Measurements from ENCODE around the gene ASIC3.

The ASIC3 gene

DNA sequence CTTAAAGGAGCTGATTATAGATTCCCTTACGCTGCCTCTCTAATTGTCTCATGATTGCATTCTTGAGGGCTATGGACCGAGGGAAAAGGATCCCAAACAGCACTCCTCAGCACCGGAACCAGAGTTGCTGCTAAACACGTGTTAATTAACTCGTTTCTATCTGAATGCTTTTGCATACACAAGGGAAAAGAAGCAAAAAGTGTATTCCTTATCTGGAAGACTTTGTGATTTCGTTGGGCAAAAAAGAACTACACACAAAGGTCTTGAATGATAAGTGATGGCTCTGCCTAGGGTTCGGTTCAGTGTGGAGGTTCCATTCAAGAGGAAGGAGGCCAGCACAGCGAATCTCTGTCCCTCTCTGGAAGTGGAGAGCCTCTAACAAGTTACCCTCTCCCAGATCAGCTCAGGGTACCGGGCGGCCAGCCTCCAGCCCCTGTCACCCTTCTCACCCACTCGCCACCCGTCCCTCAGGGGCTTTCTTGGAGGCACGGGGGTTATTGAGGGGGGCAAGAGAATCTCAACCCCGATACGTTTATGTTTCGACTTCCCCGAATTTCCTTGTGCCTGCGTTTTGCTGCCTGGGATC is 10.5 kb downstream of the ASIC3 start:
- Histone ChIP-seq H3K36me3 (ENCODE audit: insufficient read depth, low read length) (no peaks in the 10 kb centered on the region), H3K9me3 (ENCODE audit: insufficient read depth, low read depth, low read length) (no peaks in the 10 kb centered on the region), H3K79me2 (ENCODE audit: insufficient read depth, low read length) (peaks cover 40% of the 10 kb centered on the region), H3K9me2 (replicated peaks; ENCODE audit: low read depth, low read length) (no peaks in the 10 kb centered on the region), H3K4me1 (ENCODE audit: insufficient read depth, low read length, poor library complexity, severe bottlenecking) (peaks cover 33% of the 10 kb centered on the region), H3K9ac (ENCODE audit: low read depth, low read length, poor library complexity, severe bottlenecking) (peak overlapping the region; percentile 78), H3K4me2 (ENCODE audit: low read depth, low read length, poor library complexity, severe bottlenecking) (peak overlapping the region; percentile 99), H3F3A (ENCODE audit: low read depth) (no peaks in the 10 kb centered on the region), H4K20me1 (ENCODE audit: insufficient read depth, low read length, poor library complexity, severe bottlenecking) (peaks cover 28% of the 10 kb centered on the region), H3K27me3 (ENCODE audit: insufficient read depth, low read length, poor library complexity, severe bottlenecking) (no peaks in the 10 kb centered on the region), H2AFZ (ENCODE audit: low read length) (peak overlapping the region; percentile 69), H3K4me3 (ENCODE audit: low read length, poor library complexity, severe bottlenecking) (peak overlapping the region; percentile 93)
- TF ChIP-seq CTCF (conservative IDR thresholded peaks at IDR 0.05; ENCODE audit: low read length): no peak
- TF ChIP-seq EZH2phosphoT487 (IDR thresholded peaks at IDR 0.05; ENCODE audit: borderline replicate concordance): no peak

- Histone ChIP-seq H3K9ac (ENCODE audit: low read depth, low read length, poor library complexity, severe bottlenecking) (peak within 1 kb of the TSS; percentile 78), H3K4me3 (ENCODE audit: low read length, poor library complexity, severe bottlenecking) (peak within 1 kb of the TSS; percentile 93), H4K20me1 (ENCODE audit: insufficient read depth, low read length, poor library complexity, severe bottlenecking) (peaks cover 28% of the 10 kb centered on the region), H3K9me3 (ENCODE audit: insufficient read depth, low read depth, low read length) (no peaks in the 10 kb centered on the region), H3K9me2 (replicated peaks; ENCODE audit: low read depth, low read length) (no peaks in the 10 kb centered on the region), H3K4me2 (ENCODE audit: low read depth, low read length, poor library complexity, severe bottlenecking) (peak within 1 kb of the TSS; percentile 99), H3K27me3 (ENCODE audit: insufficient read depth, low read length, poor library complexity, severe bottlenecking) (no peaks in the 10 kb centered on the region), H3K4me1 (ENCODE audit: insufficient read depth, low read length, poor library complexity, severe bottlenecking) (peaks cover 31% of the 10 kb centered on the region), H2AFZ (ENCODE audit: low read length) (peak within 1 kb of the TSS; percentile 80), H3K36me3 (ENCODE audit: insufficient read depth, low read length) (peaks cover 3% of the 10 kb centered on the region; the same call in 1 of the 2 replicates), H3F3A (ENCODE audit: low read depth) (no peaks in the 10 kb centered on the region), H3K79me2 (ENCODE audit: insufficient read depth, low read length) (peaks cover 40% of the 10 kb centered on the region)
- TF ChIP-seq EZH2phosphoT487 (IDR thresholded peaks at IDR 0.05; ENCODE audit: borderline replicate concordance) (no peak), CTCF (conservative IDR thresholded peaks at IDR 0.05; ENCODE audit: low read length) (peak; percentile 51)
Measured at GRCh38 chr7:151059367-151060112, 11.2 kb downstream of the ASIC3 start, which contains the start of gene SLC4A2. Gene SLC4A2, plus strand, starts transcription at chr7:151059589. Its CDS starts 2,399 bp downstream, at chr7:151061988.

DNA sequence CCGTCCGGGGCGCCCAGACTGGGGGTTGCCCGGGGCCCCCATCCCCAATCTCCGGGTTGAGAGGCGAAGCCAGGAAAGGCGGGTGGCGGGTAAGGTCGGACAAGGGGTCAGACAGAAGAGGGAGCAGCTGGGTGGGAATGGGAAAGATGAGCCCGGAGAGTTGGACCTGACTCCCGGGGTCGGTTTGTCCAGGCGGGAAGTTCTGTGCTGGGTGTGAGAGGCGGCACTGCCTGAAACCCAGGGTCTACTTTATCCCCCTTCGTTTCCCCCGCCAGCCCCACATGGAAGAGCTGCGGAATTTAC is 11.7 kb downstream of the ASIC3 start:
- H3K9me2 ChIP-seq (replicated peaks; ENCODE audit: low read depth, low read length): no peaks in the 10 kb centered on the region
- H3K4me1 ChIP-seq (ENCODE audit: insufficient read depth, low read length, poor library complexity, severe bottlenecking): peaks cover 31% of the 10 kb centered on the region
- H3K9me3 ChIP-seq (ENCODE audit: insufficient read depth, low read depth, low read length): no peaks in the 10 kb centered on the region
- H3K36me3 ChIP-seq (ENCODE audit: insufficient read depth, low read length): peaks cover 8% of the 10 kb centered on the region; the same call in 1 of the 2 replicates
- peaks cover 28% of the 10 kb centered on the region for H4K20me1 ChIP-seq (ENCODE audit: insufficient read depth, low read length, poor library complexity, severe bottlenecking)
- H3K9ac ChIP-seq (ENCODE audit: low read depth, low read length, poor library complexity, severe bottlenecking): peak overlapping the region; percentile 78
- H3K27me3 ChIP-seq (ENCODE audit: insufficient read depth, low read length, poor library complexity, severe bottlenecking): no peaks in the 10 kb centered on the region
- H3K4me3 ChIP-seq (ENCODE audit: low read length, poor library complexity, severe bottlenecking): peak overlapping the region; percentile 93
- peak overlapping the region; percentile 94 for H3K4me2 ChIP-seq (ENCODE audit: low read depth, low read length, poor library complexity, severe bottlenecking)
- H3F3A ChIP-seq (ENCODE audit: low read depth): no peaks in the 10 kb centered on the region
- peaks cover 40% of the 10 kb centered on the region for H3K79me2 ChIP-seq (ENCODE audit: insufficient read depth, low read length)
- TF ChIP-seq CTCF (conservative IDR thresholded peaks at IDR 0.05; ENCODE audit: low read length) (no peak), EZH2phosphoT487 (IDR thresholded peaks at IDR 0.05; ENCODE audit: borderline replicate concordance) (no peak)
- peak overlapping the region; percentile 80; the same call in 1 of the 2 replicates for H2AFZ ChIP-seq (ENCODE audit: low read length)
